Bladder microvascular endothelial cell (primary cell): ENCODE data around the gene NDUFC2. TPM values are rescaled to one million over a fixed set of nuclear protein-coding genes. Genes with fewer than 3 reads are reported as not detected.

Source experiments
- total RNA-seq: library from RNA; depleted of rRNA; stranded (reverse); fragments of >200 nt; gene quantifications from 2 replicates; pipeline ENCODE4 v1.2.3, GENCODE V29; 2014

NDUFC2 gene
- 47.3 and 54.2 TPM in 2 replicates for total RNA-seq

GRCh38 chr11:78079232-78080083 lies at the start of gene NDUFC2:
TSS of gene NDUFC2 (minus strand) at chr11:78079862. CDS start at chr11:78079744, 118 bp downstream.

GRCh38 chr11:78063440-78064181 lies 16.1 kb downstream of the NDUFC2 start, which contains the start of gene THRSP:
TSS of gene THRSP (plus strand) at chr11:78063861. CDS start at chr11:78063882, 21 bp downstream.

GRCh38 chr11:78022397-78023396 lies 57.0 kb downstream of the NDUFC2 start, which contains the start of gene KCTD14:
TSS of gene KCTD14 (minus strand) at chr11:78023276. CDS start at chr11:78023249, 27 bp downstream.

Other genes starting within 250 kb of the NDUFC2 start
- 17.5 and 36.9 TPM in 2 replicates for gene INTS4, start 85.2 kb downstream of the NDUFC2 start, total RNA-seq
- 0.25 and 0.32 TPM in 2 replicates for gene KCTD14, start 56.6 kb downstream of the NDUFC2 start, total RNA-seq
- gene THRSP, start 16.0 kb downstream of the NDUFC2 start, total RNA-seq = not detected in 2 replicates
- 21.7 and 32.1 TPM in 2 replicates for gene ALG8, start 59.8 kb upstream of the NDUFC2 start, total RNA-seq
- gene KCTD21, start 108.8 kb upstream of the NDUFC2 start, total RNA-seq = 3.1 and 13.5 TPM in 2 replicates
- 4.7 and 8.1 TPM in 2 replicates for gene USP35, start 109.1 kb upstream of the NDUFC2 start, total RNA-seq